ENCODE data around the gene VEGFB.

VEGFB gene

GRCh38 chr11:64234647-64235379, 429 bp downstream of the VEGFB start:
- H3K27ac ChIP-seq, result peak overlapping the region; percentile 98
- ChIA-PET POLR2A (ENCODE audit: low non-redundant PET) (interaction anchor here (0.6 kb wide), 1 partner anchor 23 kb away, joined by 5 read pairs; no protein-coding TSS in a partner anchor), CTCF (no interaction called here)
- no peak for TF ChIP-seq CTCF (conservative IDR thresholded peaks at IDR 0.05; ENCODE audit: low read depth)
- no peak for DNase-seq (ENCODE audit: low spot score)

- no peak for TF ChIP-seq CTCF (conservative IDR thresholded peaks at IDR 0.05; ENCODE audit: low read depth)
- ChIA-PET POLR2A (ENCODE audit: low non-redundant PET) (no interaction called here), CTCF (interaction anchor here (0.6 kb wide), 1 partner anchor 70 kb away, joined by 3 read pairs; no protein-coding TSS in a partner anchor)
- no peak for DNase-seq (ENCODE audit: low spot score)
- H3K27ac ChIP-seq, result peak overlapping the region; percentile 98
These were observed 1.2 kb downstream of the VEGFB start for GRCh38 chr11:64235437-64236161.

GRCh38 chr11:64237484-64237951, 3.1 kb downstream of the VEGFB start:
- H3K27ac ChIP-seq, result peak overlapping the region; percentile 98
- ChIA-PET POLR2A (ENCODE audit: low non-redundant PET) (interaction anchor here (1.4 kb wide), 1 partner anchor 52 kb away, joined by 8 read pairs; the partner anchor contains the start of gene STIP1), CTCF (interaction anchor here (0.6 to 1.3 kb wide), 5 partner anchors 10 to 566 kb away, joined by 3 to 5 read pairs (median 3); partner anchors contain the start of gene MAP4K2)
- TF ChIP-seq CTCF (conservative IDR thresholded peaks at IDR 0.05; ENCODE audit: low read depth), result no peak
- no peak for DNase-seq (ENCODE audit: low spot score)

GRCh38 chr11:64238076-64238475, 3.7 kb downstream of the VEGFB start:
- POLR2A ChIA-PET (ENCODE audit: low non-redundant PET), result interaction anchor here (0.6 to 1.4 kb wide), 2 partner anchors 24 to 52 kb away, joined by 3 to 8 read pairs; partner anchors contain the start of gene STIP1

GRCh38 chr11:64238999-64239398, 4.6 kb downstream of the VEGFB start:
- DNase-seq (ENCODE audit: low spot score), result no peak
- POLR2A ChIA-PET (ENCODE audit: low non-redundant PET), result no interaction called here
- TF ChIP-seq CTCF (conservative IDR thresholded peaks at IDR 0.05; ENCODE audit: low read depth), result no peak
- CTCF ChIA-PET, result no interaction called here
- peak overlapping the region; percentile 98 for H3K27ac ChIP-seq

More at GRCh38 chr11:64238076-64238475, 3.7 kb downstream of the VEGFB start:
- no peak for TF ChIP-seq CTCF (conservative IDR thresholded peaks at IDR 0.05; ENCODE audit: low read depth)
- DNase-seq (ENCODE audit: low spot score), result no peak
- CTCF ChIA-PET, result interaction anchor here (1.3 kb wide), 1 partner anchor 10 kb away, joined by 3 read pairs; no protein-coding TSS in a partner anchor
- peak overlapping the region; percentile 98 for H3K27ac ChIP-seq
